HT-29 (cell line): ENCODE data around the gene SUMO4. TPM values are rescaled to one million over a fixed set of nuclear protein-coding genes. Genes with fewer than 3 reads are reported as not detected.
"Not testable (repeated sequence)": the region's sequence is repeated elsewhere in the genome, so short reads cannot be mapped to it uniquely, and the experiment has no call there.

Experiments
- DNase-seq: peaks from one replicate; pipeline ENCODE4 v3.0.0-alpha.2; 2015; ENCODE audit warnings: low spot score
- total RNA-seq: library from RNA; depleted of rRNA; stranded (reverse); fragments of >200 nt; shearing (Covaris generic); gene quantifications from 2 replicates; pipeline ENCODE4 v1.2.3, GENCODE V29; 2014

Gene SUMO4
- total RNA-seq, 1 experiment from 2014 or later = 0.31 TPM

- peak; percentile 93 for DNase-seq
These were observed 32.1 kb downstream of the SUMO4 start for GRCh38 chr6:149431905-149432775.

- no peak for DNase-seq
These were observed 33.3 kb downstream of the SUMO4 start for GRCh38 chr6:149433405-149433804.

GRCh38 chr6:149433881-149434280 is 33.8 kb downstream of the SUMO4 start:
- no peak for DNase-seq

GRCh38 chr6:149435919-149436586 is 36.0 kb downstream of the SUMO4 start:
- DNase-seq = no peak

DNA sequence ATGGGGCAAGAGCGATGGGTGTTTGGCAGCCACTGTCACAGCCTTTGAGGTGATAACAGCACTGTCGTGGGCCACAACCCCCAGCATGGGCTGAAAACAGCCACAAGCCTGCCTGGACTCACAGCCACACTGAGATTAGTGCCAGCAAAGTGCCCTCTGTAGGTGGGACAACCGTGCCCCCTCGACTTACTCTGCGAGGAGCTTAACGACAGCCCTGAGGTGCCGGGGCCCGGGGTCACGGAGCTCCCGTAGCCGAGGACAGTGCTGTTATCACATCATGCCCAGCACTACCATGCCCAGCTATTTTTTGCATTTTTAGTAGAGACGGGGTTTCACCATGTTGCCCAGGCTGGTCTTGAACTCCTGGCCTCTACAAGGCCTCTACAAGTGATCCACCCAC is 36.6 kb downstream of the SUMO4 start:
- no peak for DNase-seq

GRCh38 chr6:149437212-149437611 is 37.1 kb downstream of the SUMO4 start:
- DNase-seq = no peak

DNA sequence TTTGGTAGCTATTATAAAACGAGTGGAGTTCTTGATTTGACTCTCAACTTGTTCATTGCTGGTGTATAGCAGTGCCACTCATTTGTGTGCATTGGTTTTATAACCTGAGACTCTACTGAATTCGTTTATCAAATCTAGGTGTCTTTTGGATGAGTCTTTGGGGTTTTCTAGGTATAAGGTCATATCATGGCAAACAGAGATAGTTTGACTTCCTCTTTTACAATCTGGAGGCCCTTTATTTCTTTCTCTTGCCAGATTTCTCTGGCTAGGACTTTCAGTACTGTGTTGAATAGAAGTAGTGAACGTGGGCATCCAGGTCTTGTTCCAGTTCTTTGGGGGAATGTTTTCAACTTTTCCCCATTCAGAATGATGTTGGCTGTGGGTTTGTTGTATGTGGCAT is 38.8 kb downstream of the SUMO4 start:
- DNase-seq = no peak

GRCh38 chr6:149439626-149440025 is 39.6 kb downstream of the SUMO4 start:
- DNase-seq = no peak

DNA sequence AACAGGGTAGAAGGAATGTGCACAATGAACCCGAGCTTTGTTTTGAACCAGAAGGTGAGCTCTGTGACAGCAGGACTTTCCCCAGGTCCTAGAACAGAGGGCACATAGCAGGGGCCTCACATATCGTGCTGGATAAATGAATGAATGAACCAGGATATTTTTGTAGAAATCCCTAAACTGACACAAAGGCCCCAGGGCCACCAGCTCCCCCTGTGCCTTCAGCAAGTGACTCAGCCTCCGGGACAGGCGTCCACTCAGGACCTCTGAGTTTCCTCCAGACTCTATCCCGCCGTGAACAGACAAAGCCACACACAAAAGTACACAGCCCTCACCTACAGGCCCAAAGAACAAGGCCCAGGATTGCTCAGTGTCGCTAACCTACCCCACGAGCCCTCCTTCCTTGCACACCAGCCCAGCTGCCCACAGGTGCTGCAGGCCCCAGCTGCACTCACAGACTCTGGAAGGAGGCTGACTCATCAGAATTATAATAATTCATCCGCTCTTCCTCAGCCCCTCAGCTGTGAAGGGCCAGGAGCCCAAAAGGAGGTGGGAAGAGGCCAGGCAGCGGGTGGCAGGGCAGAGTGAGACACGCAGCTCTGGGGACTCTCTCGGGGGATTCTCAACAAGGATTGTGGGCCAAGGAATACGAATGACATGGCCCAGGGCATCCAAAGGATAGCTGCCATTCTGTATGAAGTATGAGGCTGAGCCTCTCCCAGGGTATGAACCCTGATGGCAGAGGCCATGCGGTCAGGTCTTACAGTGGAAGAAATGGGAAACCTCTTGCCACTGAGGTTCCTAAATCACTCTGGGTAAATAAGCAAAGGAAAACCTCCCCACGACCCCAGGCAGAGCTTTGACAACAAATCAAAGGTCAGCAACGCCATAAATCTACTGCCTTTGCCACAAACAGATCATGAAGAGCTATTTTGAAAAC is 40.9 kb downstream of the SUMO4 start:
- no peak for DNase-seq

DNA sequence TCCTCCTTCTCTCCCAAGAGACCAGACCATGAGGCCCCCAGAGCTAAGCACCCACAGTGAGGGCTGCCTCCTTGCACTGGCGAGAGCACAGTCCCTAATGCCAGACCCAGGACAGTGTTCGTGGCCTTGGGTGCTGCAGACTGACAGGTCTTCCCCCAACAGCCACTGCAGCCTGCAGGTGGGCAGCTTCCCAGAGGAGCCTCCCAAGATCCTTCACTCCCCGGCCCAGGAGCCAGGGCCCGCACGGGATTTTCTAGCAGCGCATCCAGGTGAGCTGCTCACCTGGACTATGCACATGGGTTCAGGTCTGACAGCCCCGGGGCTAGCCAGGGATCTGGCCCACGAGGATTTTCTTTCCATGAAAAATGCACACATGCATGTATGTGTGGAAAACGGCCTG is 41.7 kb downstream of the SUMO4 start:
- no peak for DNase-seq

DNA sequence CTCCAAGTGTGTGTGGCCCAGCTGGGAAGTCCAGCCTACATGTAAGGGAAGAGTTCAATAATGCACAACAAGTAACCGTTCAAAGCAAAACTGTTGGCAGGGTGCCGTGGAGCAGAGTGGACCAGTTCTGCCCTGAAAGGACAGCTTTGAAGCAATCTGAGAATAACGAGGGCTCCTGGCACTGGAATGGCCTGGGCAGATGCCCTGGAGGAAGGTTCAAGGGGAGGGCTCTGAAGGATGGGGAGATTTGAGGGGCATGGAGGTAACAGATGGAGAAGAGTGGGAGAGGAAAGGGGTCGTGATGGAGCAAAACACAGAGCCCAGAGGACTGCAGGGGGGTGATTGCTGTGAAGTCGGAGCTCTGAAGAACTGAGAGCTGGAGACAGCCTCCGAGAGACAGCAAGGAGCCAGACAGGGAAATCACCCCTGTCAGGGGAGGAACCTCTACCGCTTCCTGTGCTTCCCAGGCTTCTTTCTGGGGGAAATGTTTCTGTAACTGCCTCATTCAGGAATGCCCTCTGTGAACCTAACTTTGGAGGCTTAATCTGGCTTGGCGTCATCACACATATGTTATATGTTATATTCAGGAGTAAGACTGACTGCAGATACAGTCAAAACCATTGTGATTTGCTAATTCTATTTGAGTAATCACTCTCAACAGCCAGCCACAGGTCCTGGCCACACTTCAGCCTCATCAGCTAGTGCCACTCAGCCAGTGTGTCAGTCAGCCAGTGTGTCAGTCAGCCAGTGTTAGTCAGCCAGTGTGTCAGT is 43.5 kb downstream of the SUMO4 start:
- no peak for DNase-seq

- not testable (repeated sequence) for DNase-seq
These were observed 44.5 kb downstream of the SUMO4 start for GRCh38 chr6:149444360-149445094.

DNA sequence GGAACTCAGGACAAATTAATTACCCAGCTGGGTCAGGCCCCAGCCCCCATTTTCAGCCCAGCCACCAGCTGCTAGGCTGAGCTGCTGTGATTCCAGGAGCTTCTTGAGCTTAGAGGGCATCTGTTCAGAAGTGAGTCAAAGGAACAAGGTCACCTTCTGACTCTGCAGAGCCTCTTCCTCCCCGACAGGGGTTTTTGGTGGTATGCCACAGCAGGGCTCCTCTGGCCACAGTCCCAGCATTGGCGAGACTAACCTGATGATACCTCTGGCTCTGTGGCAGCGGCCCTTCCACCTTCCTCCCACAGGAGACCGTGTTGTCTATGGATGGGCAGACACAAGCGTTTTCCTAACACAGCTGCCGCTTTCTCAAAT is 45.0 kb downstream of the SUMO4 start:
- no peak for DNase-seq

- no peak for DNase-seq
These were observed 45.5 kb downstream of the SUMO4 start for GRCh38 chr6:149445573-149445972.

DNA sequence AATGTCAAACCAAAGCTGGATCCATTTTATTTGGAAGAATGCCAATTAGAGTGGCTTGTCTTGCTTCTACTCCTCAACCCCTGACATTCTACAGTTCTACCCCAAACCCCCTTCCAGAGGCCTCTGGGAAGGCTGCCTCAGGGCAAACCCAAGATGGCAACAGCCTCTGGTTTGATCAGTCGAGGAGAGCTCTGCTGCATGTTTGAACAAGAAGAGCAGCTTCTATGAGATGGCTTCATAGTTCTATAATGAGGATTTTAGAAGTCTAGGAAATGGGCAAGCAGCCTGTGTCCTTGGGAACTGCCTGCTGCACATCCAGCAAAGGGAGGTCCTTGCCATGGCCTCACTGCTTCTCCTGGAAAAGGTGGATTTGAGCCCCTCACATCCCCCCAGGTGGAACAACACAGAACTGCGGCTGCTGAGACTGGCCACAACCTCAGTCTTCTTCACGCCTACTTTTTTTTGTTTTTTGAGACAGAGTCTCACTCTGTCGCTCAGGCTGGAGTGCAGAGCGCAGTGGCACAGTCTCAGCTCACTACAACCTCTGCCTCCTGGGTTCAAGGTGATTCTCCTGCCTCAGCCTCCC is 46.8 kb downstream of the SUMO4 start:
- no peak for DNase-seq

DNA sequence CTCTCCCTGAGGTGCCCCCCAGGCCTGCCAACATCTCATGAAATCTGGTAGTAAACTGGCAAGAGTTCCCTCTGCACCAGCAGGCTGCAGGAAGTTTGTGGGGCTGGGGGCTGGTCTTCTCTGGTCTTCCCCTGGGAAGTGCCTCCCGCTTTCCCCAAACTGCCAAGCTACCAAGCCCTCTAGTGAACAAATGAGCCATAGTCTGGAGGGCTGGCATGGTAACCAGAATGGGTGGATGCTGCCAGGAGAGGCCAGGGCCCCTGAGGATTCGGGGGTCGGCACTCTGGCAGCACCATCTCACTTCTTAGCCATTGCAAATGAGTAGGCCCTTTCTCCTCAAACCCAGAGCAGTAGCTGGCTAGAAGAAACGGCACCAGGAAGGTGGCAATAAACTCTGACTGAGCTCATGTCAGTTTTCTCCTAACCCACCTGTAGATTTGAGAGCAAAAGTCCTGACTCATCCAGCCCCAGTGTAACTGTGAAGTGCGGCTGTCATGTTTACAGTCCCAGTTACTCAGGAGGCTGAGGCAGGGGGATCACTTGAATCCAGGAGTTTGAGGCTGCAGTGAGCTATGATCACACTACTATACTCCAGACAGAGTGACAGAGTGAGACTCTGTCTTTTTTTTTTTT is 48.9 kb downstream of the SUMO4 start:
- no peak for DNase-seq

GRCh38 chr6:149449831-149450678 is 50.0 kb downstream of the SUMO4 start:
- DNase-seq = no peak
